ENCODE measurements around the gene RBM25.

Gene RBM25

GRCh38 chr14:73143003-73143402, 84.7 kb downstream of the RBM25 start:
- H3K4me3 ChIP-seq (ENCODE audit: low read depth, low read length) = no peak overlapping the region
- no peak for TF ChIP-seq CTCF (IDR thresholded peaks at IDR 0.05; ENCODE audit: low read depth, low read length)
- in situ Hi-C loops (cut with HindIII; ENCODE audit: low sequenced_read_pairs) = no loop called here
- no peak for DNase-seq (ENCODE audit: low read depth, low spot score)

DNA sequence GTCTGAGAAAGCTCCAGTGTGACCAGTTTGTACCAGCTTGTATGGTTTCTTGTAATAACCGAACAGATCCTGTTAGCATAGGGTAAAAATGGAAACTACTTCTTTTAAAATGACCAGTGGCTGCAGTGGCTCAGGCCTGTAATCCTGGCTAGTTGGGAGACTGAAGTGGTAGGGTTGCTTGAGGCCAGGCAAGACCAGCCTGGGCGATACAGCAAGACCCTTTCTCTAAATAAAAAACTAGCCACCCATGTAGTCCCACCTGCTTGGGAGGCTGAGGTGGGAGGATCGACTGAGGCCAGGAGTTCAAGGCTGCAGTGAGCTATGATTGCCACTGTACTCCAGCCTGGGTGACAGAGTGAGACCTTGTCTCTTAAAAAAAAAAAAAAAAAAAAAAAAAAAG, 85.3 kb downstream of the RBM25 start:
- TF ChIP-seq CTCF (IDR thresholded peaks at IDR 0.05; ENCODE audit: low read depth, low read length) = no peak
- in situ Hi-C loops (cut with HindIII; ENCODE audit: low sequenced_read_pairs) = no loop called here
- DNase-seq (ENCODE audit: low read depth, low spot score) = no peak
- no peak overlapping the region for H3K4me3 ChIP-seq (ENCODE audit: low read depth, low read length)

- in situ Hi-C loops (cut with HindIII; ENCODE audit: low sequenced_read_pairs) = no loop called here
- TF ChIP-seq CTCF (IDR thresholded peaks at IDR 0.05; ENCODE audit: low read depth, low read length) = no peak
- no peak overlapping the region for H3K4me3 ChIP-seq (ENCODE audit: low read depth, low read length)
- DNase-seq (ENCODE audit: low read depth, low spot score) = no peak
Measured at GRCh38 chr14:73145371-73145770, 87.0 kb downstream of the RBM25 start.

DNA sequence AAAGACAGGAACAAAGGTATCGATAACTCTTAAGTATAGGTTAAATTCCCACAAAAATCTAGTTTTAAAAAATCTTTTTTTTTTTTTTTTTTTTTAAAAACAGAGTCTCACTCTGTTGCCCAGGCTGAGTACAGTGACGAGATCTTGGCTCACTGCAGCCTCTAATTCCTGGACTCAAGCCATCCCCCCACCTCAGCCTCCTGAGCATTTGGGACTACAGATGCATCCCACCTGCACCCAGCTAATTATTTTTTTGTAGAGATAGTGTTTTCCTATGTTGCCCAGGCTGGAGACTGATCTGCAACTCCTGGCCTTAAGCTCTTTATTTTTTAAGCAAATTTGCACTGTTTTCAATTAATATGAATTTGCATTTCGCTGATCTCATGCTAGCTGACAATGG, 87.8 kb downstream of the RBM25 start:
- no peak overlapping the region for H3K4me3 ChIP-seq (ENCODE audit: low read depth, low read length)
- in situ Hi-C loops (cut with HindIII; ENCODE audit: low sequenced_read_pairs) = no loop called here
- DNase-seq (ENCODE audit: low read depth, low spot score) = no peak
- TF ChIP-seq CTCF (IDR thresholded peaks at IDR 0.05; ENCODE audit: low read depth, low read length) = no peak

DNA sequence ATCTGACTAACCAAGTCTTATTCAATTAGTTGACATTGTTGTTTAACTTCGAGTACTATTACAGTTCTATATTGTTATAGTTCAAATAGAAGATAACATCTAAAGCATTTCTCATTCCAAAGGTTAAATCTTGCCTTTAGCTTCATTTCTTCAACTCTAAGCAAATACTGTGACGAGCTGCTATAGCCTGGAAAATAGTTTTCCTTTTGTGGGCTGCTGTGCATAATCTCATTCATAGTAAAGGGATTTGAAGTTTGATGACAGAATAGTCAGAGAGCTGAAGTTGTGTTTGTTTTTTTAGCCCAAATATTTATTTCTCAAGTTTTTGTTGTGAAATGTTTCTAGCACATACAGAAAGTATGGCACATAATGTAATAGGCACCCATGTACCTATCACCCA, 91.4 kb downstream of the RBM25 start:
- in situ Hi-C loops (cut with HindIII; ENCODE audit: low sequenced_read_pairs) = no loop called here
- no peak for DNase-seq (ENCODE audit: low read depth, low spot score)
- TF ChIP-seq CTCF (IDR thresholded peaks at IDR 0.05; ENCODE audit: low read depth, low read length) = no peak
- H3K4me3 ChIP-seq (ENCODE audit: low read depth, low read length) = no peak overlapping the region

DNA sequence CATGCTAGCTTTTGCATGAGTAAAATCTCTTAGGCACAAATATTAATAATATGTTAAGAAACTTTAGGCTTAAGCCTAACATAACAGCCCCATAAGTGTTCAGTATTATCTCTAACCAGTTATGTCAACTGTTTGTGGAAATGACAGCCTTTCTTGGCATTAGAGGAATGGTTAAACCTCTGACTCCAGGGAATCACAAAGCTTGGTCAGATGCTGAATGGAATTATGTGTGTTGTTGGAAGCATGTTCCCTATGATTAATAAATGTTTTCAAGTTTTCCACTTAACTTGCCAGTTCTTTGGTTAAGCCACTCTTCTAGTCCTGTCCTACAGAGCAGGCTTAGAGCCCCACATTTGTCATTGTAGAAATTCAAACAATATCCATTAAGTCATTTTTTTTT, 94.9 kb downstream of the RBM25 start:
- no peak for TF ChIP-seq CTCF (IDR thresholded peaks at IDR 0.05; ENCODE audit: low read depth, low read length)
- DNase-seq (ENCODE audit: low read depth, low spot score) = peak; percentile 37
- in situ Hi-C loops (cut with HindIII; ENCODE audit: low sequenced_read_pairs) = no loop called here
- H3K4me3 ChIP-seq (ENCODE audit: low read depth, low read length) = no peak overlapping the region

DNA sequence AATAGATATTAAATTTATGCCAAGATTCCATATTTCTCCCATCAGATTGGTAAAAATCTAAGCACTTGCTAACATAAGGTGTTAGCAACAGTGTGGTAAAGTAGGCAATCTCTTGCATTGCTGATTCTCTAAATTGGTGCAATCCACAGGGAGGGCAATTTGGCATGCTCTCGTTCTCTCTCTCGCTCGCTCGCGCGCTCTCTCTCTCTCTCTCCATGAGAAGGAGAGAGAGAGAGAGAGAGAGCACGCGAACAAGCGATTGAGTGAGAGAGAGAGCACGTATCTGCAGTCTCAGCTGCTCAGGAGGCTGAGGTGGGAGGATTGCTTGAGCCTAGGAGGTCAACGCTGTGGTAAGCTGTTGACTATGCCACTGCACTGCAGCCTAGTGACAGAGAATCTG, 103.9 kb downstream of the RBM25 start:
- in situ Hi-C loops (cut with HindIII; ENCODE audit: low sequenced_read_pairs) = no loop called here
- DNase-seq (ENCODE audit: low read depth, low spot score) = no peak
- H3K4me3 ChIP-seq (ENCODE audit: low read depth, low read length) = no peak overlapping the region
- TF ChIP-seq CTCF (IDR thresholded peaks at IDR 0.05; ENCODE audit: low read depth, low read length) = no peak
